Metanephros (tissue), 1 donor: ENCODE data around the gene TEX50. TPM values are rescaled to one million over a fixed set of nuclear protein-coding genes. Genes with fewer than 3 reads are reported as not detected.

Experiments
- total RNA-seq: library from RNA; depleted of rRNA; stranded (reverse); fragments of >200 nt; gene quantifications from one replicate; pipeline ENCODE4 v1.2.3, GENCODE V29; 2014

TEX50 gene, protein sequence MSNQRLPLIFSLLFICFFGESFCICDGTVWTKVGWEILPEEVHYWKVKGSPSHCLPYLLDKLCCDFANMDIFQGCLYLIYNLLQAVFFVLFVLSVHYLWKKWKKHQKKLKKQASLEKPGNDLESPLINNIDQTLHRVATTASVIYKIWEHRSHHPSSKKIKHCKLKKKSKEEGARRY
- total RNA-seq = not detected

DNA sequence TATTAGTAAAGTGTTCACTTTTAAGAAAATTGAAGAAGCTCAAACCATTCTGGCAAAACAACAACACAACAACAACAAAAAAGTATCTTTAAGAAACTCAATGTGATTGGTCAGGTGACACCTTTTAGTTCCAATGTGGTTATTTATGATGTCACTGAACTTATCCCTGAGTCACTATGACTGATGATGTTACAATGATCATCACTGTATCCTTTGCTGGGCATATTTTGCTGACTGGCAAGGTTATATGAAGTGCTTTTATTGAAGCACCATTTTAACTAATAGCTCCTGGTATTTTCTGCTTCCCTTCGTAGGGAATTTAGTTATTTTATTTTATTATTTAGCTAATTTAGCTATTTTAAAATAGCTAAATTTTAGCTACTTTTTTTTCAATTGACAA lies at the start of gene TEX50:
TSS of gene TEX50 (plus strand) at position 223 of the 400 bp plus-strand sequence. CDS start 184 bp downstream, outside the sequence.

DNA sequence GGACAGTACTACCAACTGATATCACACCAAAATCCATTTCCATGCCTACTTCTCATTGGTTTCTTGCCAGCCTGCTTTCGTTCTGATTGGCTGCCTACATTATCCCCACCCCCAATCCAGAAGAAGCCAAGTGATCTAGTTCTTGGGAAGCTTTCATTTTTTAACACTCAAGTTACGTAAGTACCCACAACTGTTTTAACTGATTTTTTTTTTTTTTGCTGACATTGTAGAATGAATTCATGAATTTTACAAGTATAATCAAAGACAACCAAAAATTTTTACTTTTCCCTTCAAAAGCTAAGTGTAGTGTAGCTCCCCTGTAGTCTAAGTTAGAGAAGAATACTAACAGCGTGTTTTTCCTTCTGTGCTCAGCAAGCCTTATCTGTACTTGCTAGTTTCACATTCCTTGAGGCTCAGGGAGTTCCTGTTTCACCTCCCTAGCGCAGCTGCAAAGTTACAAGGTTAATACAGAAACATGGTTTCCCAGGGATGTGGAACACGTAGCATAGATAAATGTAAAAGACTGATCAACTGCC lies 32.0 kb upstream of the TEX50 start, which contains the start of gene SLC9C2:
TSS of gene SLC9C2 (minus strand) at position 17 of the 536 bp plus-strand sequence. CDS start 1,296 bp downstream, outside the sequence.

DNA sequence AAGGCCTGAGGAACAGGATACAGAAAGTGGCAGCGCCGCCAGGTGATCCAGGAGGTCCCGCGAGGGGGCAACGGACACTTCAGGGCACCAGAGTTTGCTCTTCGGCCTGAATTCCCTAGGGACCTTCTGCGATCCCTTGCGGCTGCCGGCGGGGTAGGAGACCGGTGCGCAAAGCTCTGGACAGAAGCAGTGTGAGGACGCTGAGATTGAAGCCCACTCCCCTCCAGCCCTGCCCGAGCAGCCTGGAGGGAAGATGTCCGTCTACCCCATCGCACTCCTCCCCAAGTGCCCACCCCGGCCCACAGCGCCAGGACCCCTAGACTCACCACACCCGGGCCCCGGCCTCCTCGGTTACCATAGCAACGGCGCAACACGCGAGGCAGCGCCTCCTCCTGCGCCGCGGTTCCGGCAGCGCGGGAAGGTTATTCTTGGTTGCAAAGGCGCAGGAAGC lies 34.4 kb downstream of the TEX50 start, which contains the start of gene ANKRD45:
TSS of gene ANKRD45 (minus strand) at position 361 of the 451 bp plus-strand sequence. CDS start 10,433 bp downstream, outside the sequence.

Other genes starting within 250 kb of the TEX50 start
- gene PRDX6, start 158.0 kb upstream of the TEX50 start, total RNA-seq = 281 TPM
- gene SLC9C2, start 32.3 kb upstream of the TEX50 start, total RNA-seq = not detected
- gene ANKRD45, start 34.5 kb downstream of the TEX50 start, total RNA-seq = 3.5 TPM
- 25.5 TPM for gene KLHL20, start 79.6 kb downstream of the TEX50 start, total RNA-seq
- 18.0 TPM for gene DARS2, start 189.3 kb downstream of the TEX50 start, total RNA-seq
- 9.8 TPM for gene CENPL, start 189.5 kb downstream of the TEX50 start, total RNA-seq
- gene GAS5, start 232.7 kb downstream of the TEX50 start, total RNA-seq = 263 TPM
- 24.8 TPM for gene ZBTB37, start 233.0 kb downstream of the TEX50 start, total RNA-seq